Gastrocnemius medialis (tissue), 4 donors: ENCODE results near the gene MBD5.

Experiments
- POLR2A ChIP-seq, 2 donors: fragments of 450-650 bp; IDR thresholded peaks; one replicate each; pipeline ENCODE4 v1.6.1; 2017; ENCODE audit warnings: antibody characterized with exemption in 2 of 2, mild to moderate bottlenecking in 2 of 2, moderate library complexity in 2 of 2
- TF ChIP-seq, protein P1 (sequence below), 5 experiments: fragments of 450-650 bp in 3 of 5; fragments of 200-600 bp in 2 of 5; sonication (generic) in 2 of 5; IDR thresholded peaks in 4 of 5; conservative IDR thresholded peaks in 1 of 5; 1 replicate in 4 of 5; 2 replicates in 1 of 5; pipeline ENCODE4 v1.5.1; 2016 to 2019; ENCODE audit warnings: antibody characterized with exemption in 5 of 5, mild to moderate bottlenecking in 3 of 5, moderate library complexity in 3 of 5

DNA sequence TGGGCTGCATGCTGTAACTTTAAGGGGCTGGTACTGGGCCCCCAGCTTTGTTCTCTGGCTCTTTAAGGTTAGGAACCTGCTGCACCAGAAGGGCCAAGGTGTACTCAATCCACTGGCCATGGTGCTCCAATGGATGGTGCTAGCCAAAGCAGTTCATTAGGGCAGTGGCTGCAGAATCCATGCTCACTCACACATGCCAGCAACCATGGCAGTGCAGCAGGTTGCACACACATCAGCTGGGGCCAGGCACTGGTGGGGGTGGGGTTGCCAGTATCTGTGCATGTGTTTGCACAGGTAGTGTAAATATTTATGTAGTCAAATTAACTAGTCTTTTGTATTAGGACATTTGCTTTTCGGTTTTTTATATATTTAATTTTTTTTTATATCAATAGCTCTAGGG, 395.4 kb downstream of the MBD5 start:
- TF ChIP-seq, protein P1, sequence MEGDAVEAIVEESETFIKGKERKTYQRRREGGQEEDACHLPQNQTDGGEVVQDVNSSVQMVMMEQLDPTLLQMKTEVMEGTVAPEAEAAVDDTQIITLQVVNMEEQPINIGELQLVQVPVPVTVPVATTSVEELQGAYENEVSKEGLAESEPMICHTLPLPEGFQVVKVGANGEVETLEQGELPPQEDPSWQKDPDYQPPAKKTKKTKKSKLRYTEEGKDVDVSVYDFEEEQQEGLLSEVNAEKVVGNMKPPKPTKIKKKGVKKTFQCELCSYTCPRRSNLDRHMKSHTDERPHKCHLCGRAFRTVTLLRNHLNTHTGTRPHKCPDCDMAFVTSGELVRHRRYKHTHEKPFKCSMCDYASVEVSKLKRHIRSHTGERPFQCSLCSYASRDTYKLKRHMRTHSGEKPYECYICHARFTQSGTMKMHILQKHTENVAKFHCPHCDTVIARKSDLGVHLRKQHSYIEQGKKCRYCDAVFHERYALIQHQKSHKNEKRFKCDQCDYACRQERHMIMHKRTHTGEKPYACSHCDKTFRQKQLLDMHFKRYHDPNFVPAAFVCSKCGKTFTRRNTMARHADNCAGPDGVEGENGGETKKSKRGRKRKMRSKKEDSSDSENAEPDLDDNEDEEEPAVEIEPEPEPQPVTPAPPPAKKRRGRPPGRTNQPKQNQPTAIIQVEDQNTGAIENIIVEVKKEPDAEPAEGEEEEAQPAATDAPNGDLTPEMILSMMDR (IDR thresholded peaks at IDR 0.05 in 4 of 5, conservative IDR thresholded peaks at IDR 0.05 in 1 of 5) = no peak
- no peak for TF ChIP-seq POLR2A (IDR thresholded peaks at IDR 0.05)
